HepG2 (cell line): ENCODE measurements around the gene UVSSA. TPM values are rescaled to one million over a fixed set of nuclear protein-coding genes. Genes with fewer than 3 reads are reported as not detected.

Experiments used
- ATAC-seq: fragments of 200-7000 bp; cut with Tn5 transposase; 3 replicates; pipeline ENCODE4 v1.9.1; 2020; ENCODE audit warnings: mild to moderate bottlenecking, moderate library complexity
- BruUV-seq: library from RNA; stranded (reverse); fragments of 400-500 nt; replicated peaks from 2 replicates; lab custom pipeline; 2021; lab: Mats Ljungman, UMichigan
- CTCF ChIA-PET: fragments of 300-600 bp; formaldehyde crosslinking; extraction: SDS; loops from one replicate; lab custom pipeline; 2021; ENCODE audit warnings: low total read pairs, inconsistent platforms, low intra/inter-chr PET ratio; lab: Yijun Ruan, JAX
- POLR2A ChIA-PET: fragments of 350-600 bp; sonication (Branson Sonifier 250); formaldehyde crosslinking; loops from one replicate; lab custom pipeline; 2020; ENCODE audit warnings: antibody characterized with exemption, inconsistent platforms; lab: Yijun Ruan, JAX
- DNase-seq: peaks from one replicate; pipeline ENCODE4 v3.0.0-alpha.2; 2015; ENCODE audit warnings: low spot score
- FAIRE-seq: peaks from 3 replicates; lab custom pipeline; 2011; peaks lifted over from hg19 to GRCh38; lab: Jason Lieb, UNC
- H2AFZ ChIP-seq: one replicate; pipeline ENCODE4 v1.6.1; 2011; ENCODE audit warnings: low read length, inconsistent platforms
- H3K27ac ChIP-seq: fragments of 300-600 bp; 3 replicates; pipeline ENCODE4 v1.8.0; 2011; ENCODE audit warnings: mixed run types, mild to moderate bottlenecking, mixed read lengths, low read length, inconsistent platforms; ENCODE audit not compliant: insufficient read depth; ENCODE audit errors: extremely low read length
- H3K27me3 ChIP-seq, 2 experiments: fragments of 200-600 bp in 1 of 2; 2 replicates in 1 of 2; 3 replicates in 1 of 2; pipeline versions ENCODE4 v1.6.0 to v1.8.0; 2011; ENCODE audit warnings: low read length in 2 of 2, mild to moderate bottlenecking in 2 of 2, moderate library complexity in 2 of 2, inconsistent platforms in 1 of 2; ENCODE audit not compliant: insufficient read depth in 2 of 2, control insufficient read depth in 1 of 2
- H3K36me3 ChIP-seq, 2 experiments: fragments of 200-600 bp in 1 of 2; replicated peaks in 1 of 2; 2 replicates in 1 of 2; 3 replicates in 1 of 2; pipeline versions ENCODE4 v1.5.1 to v1.8.0; 2011; ENCODE audit warnings: low read length in 2 of 2, inconsistent platforms in 1 of 2; ENCODE audit not compliant: insufficient read depth in 2 of 2, control insufficient read depth in 1 of 2
- H3K4me1 ChIP-seq: 2 replicates; pipeline ENCODE4 v1.5.1; 2012; ENCODE audit warnings: low read length, inconsistent platforms; ENCODE audit not compliant: insufficient read depth
- H3K4me2 ChIP-seq: 2 replicates; pipeline ENCODE4 v1.6.0; 2011; ENCODE audit warnings: low read depth, low read length, inconsistent platforms
- H3K4me3 ChIP-seq, 3 experiments: fragments of 200-600 bp in 1 of 3; sonication (generic), shearing (Covaris generic) in 1 of 3; replicated peaks in 1 of 3; 2 replicates each; pipeline ENCODE4 v1.5.1; 2011 to 2016; ENCODE audit warnings: low read length in 3 of 3, inconsistent platforms in 2 of 3, low read depth in 2 of 3, mild to moderate bottlenecking in 2 of 3, control low read depth in 1 of 3, mixed read lengths in 1 of 3; ENCODE audit not compliant: insufficient read depth in 1 of 3
- H3K79me2 ChIP-seq: one replicate; pipeline ENCODE4 v1.6.1; 2011; ENCODE audit warnings: low read length, inconsistent platforms; ENCODE audit not compliant: insufficient read depth
- H3K9ac ChIP-seq: 2 replicates; pipeline ENCODE4 v1.6.0; 2011; ENCODE audit warnings: mild to moderate bottlenecking, low read depth, low read length, inconsistent platforms; ENCODE audit not compliant: insufficient read depth
- H3K9me3 ChIP-seq: 2 replicates; pipeline ENCODE4 v1.5.1; 2012; ENCODE audit warnings: mild to moderate bottlenecking, low read length
- H4K20me1 ChIP-seq: 2 replicates; pipeline ENCODE4 v1.6.0; 2011; ENCODE audit warnings: inconsistent platforms, mild to moderate bottlenecking, low read length, moderate library complexity; ENCODE audit not compliant: insufficient read depth
- HES4 ChIP-seq: sonication (generic); formaldehyde crosslinking; IDR thresholded peaks from 2 replicates; pipeline ENCODE4 v1.9.0; 2021; ENCODE audit warnings: mild to moderate bottlenecking, missing genetic modification reagents, borderline replicate concordance
- KAT8 ChIP-seq: IDR thresholded peaks from 2 replicates; pipeline ENCODE4 v1.6.1; 2016; ENCODE audit warnings: missing genetic modification reagents, missing compliant biosample characterization
- ZFAT ChIP-seq: sonication (generic); formaldehyde crosslinking; conservative IDR thresholded peaks from 2 replicates; pipeline ENCODE4 v1.8.1; 2023; ENCODE audit warnings: missing genetic modification reagents, inconsistent platforms
- ZNF446 ChIP-seq: sonication (generic); formaldehyde crosslinking; IDR thresholded peaks from 2 replicates; pipeline ENCODE4 v1.5.0; 2020; ENCODE audit warnings: mild to moderate bottlenecking, missing genetic modification reagents
- ZNF496 ChIP-seq: sonication (generic); formaldehyde crosslinking; IDR thresholded peaks from 2 replicates; pipeline ENCODE4 v1.8.1; 2023; ENCODE audit warnings: mild to moderate bottlenecking, moderate library complexity, missing genetic modification reagents; ENCODE audit not compliant: insufficient replicate concordance
- ZNF549 ChIP-seq: sonication (generic); formaldehyde crosslinking; IDR thresholded peaks from 2 replicates; pipeline ENCODE4 v1.5.0; 2020; ENCODE audit warnings: missing genetic modification reagents
- ZSCAN21 ChIP-seq: sonication (generic); formaldehyde crosslinking; IDR thresholded peaks from 2 replicates; pipeline ENCODE4 v1.8.0; 2022; ENCODE audit warnings: mild to moderate bottlenecking, missing genetic modification reagents, moderate library complexity, borderline replicate concordance
- ZSCAN9 ChIP-seq: IDR thresholded peaks from 2 replicates; pipeline ENCODE4 v1.6.1; 2016; ENCODE audit warnings: borderline replicate concordance
- WGBS: methylation state at CpG from one replicate; pipeline ENCODE4 v1.1.6; 2017; ENCODE audit warnings: low lambda C conversion rate; 5-methylcytosine and 5-hydroxymethylcytosine counted together
- in situ Hi-C: cut with HindIII; loops from 2 replicates; pipeline ENCODE4 v1.10.0; 2017; ENCODE audit warnings: low pct_unique_long_range_greater_than_20kb; ENCODE audit not compliant: extremely low pct_ligation_motif_present
- intact Hi-C: fragments of 100-400 bp; cut with micrococcal nuclease; formaldehyde crosslinking; loops from one replicate; pipeline ENCODE4 v1.10.0; 2022; ENCODE audit not compliant: unreplicated experiment
- polyA plus RNA-seq, 8 experiments: library from polyadenylated mRNA; depleted of rRNA in 3 of 8; stranded (reverse) in 7 of 8; unstranded in 1 of 8; fragments of >200 nt; fragmentation: Illumina TruSeq in 4 of 8; extraction: Trizol in 4 of 8; gene quantifications; 2 replicates each; pipeline versions ENCODE4 v1.2.1 to v1.2.3, GENCODE V29; 2011 to 2016; ENCODE audit warnings: low read depth in 4 of 8, missing spikeins in 1 of 8, mixed read lengths in 1 of 8; ENCODE audit not compliant: insufficient read depth in 1 of 8
- total RNA-seq, 5 experiments: library from RNA; depleted of rRNA; stranded (reverse); fragments of >200 nt; fragmentation: Illumina TruSeq; extraction: Trizol; gene quantifications; 2 replicates each; pipeline ENCODE4 v1.2.3, GENCODE V29; 2016; ENCODE audit warnings: low read depth in 1 of 5
- TF ChIP-seq, protein P1 (sequence below): sonication (generic); formaldehyde crosslinking; IDR thresholded peaks from 2 replicates; pipeline ENCODE4 v1.4.0; 2020; ENCODE audit warnings: missing genetic modification reagents, borderline replicate concordance
- TF ChIP-seq, protein P2 (sequence below): fragments of 450-650 bp; IDR thresholded peaks from 2 replicates; pipeline ENCODE4 v1.6.1; 2016
- TF ChIP-seq, protein P3 (sequence below): sonication (generic); formaldehyde crosslinking; IDR thresholded peaks from 2 replicates; pipeline ENCODE4 v1.4.0; 2020; ENCODE audit warnings: missing genetic modification reagents
- TF ChIP-seq, protein P4 (sequence below): sonication (generic); formaldehyde crosslinking; IDR thresholded peaks from 2 replicates; pipeline ENCODE4 v1.4.0; 2020; ENCODE audit warnings: missing genetic modification reagents

The UVSSA gene
- total and polyA plus RNA-seq, 2 of the 13 experiments (the other 11 are each of a cell fraction or from before 2014, with no cell fraction given): 4.6 to 8.4 TPM

DNA sequence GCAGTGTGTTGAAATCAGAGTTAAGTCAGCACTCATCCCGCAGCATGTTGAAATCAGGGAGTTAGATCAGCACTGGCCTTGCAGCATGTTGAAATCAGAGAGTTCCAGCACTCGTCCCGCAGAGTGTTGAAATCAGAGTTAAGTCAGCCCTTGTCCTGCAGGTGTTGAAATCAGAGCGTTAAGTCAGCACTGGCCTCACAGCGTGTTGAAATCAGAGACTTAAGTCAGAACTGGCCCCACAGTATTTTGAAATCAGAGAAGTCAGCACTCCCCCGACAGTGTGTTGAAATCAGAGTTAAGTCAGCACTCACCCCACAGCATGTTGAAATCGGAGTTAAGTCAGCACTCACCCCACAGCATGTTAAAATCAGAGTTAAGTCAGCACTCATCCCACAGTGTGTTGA, 10.9 kb upstream of the UVSSA start:
- Histone ChIP-seq H3K9me3 (no peaks in the 10 kb centered on the region), H3K4me2 (no peak overlapping the region), H3K9ac (no peak overlapping the region), H3K27me3 (no peaks in the 10 kb centered on the region), H3K36me3 (peaks cover 27 to 79% of the 10 kb centered on the region in 2 experiments), H3K4me1 (no peaks in the 10 kb centered on the region), H3K4me3 (no peak overlapping the region), H2AFZ (no peak overlapping the region), H3K79me2 (no peaks in the 10 kb centered on the region), H3K27ac (no peak overlapping the region), H4K20me1 (0 out of 2 replicates have a peak, but pooled peaks cover 4% of the 10 kb centered on the region)
- BruUV-seq: no TSS peak
- DNase-seq (peak; percentile 66), FAIRE-seq (no peak), ATAC-seq (no peak)
- intact Hi-C loops (no loop called here), in situ Hi-C loops (no loop called here)
- POLR2A ChIA-PET: no interaction called here
- CTCF ChIA-PET: no interaction called here
- 84% methylated on average over 6 of the region's 7 CpGs for WGBS
- TF ChIP-seq, protein P1, sequence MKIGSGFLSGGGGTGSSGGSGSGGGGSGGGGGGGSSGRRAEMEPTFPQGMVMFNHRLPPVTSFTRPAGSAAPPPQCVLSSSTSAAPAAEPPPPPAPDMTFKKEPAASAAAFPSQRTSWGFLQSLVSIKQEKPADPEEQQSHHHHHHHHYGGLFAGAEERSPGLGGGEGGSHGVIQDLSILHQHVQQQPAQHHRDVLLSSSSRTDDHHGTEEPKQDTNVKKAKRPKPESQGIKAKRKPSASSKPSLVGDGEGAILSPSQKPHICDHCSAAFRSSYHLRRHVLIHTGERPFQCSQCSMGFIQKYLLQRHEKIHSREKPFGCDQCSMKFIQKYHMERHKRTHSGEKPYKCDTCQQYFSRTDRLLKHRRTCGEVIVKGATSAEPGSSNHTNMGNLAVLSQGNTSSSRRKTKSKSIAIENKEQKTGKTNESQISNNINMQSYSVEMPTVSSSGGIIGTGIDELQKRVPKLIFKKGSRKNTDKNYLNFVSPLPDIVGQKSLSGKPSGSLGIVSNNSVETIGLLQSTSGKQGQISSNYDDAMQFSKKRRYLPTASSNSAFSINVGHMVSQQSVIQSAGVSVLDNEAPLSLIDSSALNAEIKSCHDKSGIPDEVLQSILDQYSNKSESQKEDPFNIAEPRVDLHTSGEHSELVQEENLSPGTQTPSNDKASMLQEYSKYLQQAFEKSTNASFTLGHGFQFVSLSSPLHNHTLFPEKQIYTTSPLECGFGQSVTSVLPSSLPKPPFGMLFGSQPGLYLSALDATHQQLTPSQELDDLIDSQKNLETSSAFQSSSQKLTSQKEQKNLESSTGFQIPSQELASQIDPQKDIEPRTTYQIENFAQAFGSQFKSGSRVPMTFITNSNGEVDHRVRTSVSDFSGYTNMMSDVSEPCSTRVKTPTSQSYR (CRISPR knock-in tag): 0 out of 2 replicates have a peak, but pooled peaks have one; percentile 15
- no peak for TF ChIP-seq ZFAT (CRISPR knock-in tag)
- TF ChIP-seq, protein P2, sequence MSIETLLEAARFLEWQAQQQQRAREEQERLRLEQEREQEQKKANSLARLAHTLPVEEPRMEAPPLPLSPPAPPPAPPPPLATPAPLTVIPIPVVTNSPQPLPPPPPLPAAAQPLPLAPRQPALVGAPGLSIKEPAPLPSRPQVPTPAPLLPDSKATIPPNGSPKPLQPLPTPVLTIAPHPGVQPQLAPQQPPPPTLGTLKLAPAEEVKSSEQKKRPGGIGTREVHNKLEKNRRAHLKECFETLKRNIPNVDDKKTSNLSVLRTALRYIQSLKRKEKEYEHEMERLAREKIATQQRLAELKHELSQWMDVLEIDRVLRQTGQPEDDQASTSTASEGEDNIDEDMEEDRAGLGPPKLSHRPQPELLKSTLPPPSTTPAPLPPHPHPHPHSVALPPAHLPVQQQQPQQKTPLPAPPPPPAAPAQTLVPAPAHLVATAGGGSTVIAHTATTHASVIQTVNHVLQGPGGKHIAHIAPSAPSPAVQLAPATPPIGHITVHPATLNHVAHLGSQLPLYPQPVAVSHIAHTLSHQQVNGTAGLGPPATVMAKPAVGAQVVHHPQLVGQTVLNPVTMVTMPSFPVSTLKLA: no peak
- no peak for TF ChIP-seq HES4
- TF ChIP-seq ZSCAN9 (CRISPR knock-in tag): 0 out of 2 replicates have a peak, but pooled peaks have one; percentile 11
- peak; percentile 100 for TF ChIP-seq ZSCAN21 (CRISPR knock-in tag)
- TF ChIP-seq ZNF446 (CRISPR knock-in tag): peak; percentile 99
- TF ChIP-seq KAT8: no peak
- TF ChIP-seq ZNF549 (CRISPR knock-in tag): no peak
- TF ChIP-seq, protein P3, sequence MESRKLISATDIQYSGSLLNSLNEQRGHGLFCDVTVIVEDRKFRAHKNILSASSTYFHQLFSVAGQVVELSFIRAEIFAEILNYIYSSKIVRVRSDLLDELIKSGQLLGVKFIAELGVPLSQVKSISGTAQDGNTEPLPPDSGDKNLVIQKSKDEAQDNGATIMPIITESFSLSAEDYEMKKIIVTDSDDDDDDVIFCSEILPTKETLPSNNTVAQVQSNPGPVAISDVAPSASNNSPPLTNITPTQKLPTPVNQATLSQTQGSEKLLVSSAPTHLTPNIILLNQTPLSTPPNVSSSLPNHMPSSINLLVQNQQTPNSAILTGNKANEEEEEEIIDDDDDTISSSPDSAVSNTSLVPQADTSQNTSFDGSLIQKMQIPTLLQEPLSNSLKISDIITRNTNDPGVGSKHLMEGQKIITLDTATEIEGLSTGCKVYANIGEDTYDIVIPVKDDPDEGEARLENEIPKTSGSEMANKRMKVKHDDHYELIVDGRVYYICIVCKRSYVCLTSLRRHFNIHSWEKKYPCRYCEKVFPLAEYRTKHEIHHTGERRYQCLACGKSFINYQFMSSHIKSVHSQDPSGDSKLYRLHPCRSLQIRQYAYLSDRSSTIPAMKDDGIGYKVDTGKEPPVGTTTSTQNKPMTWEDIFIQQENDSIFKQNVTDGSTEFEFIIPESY (CRISPR knock-in tag): peak; percentile 94
- no peak for TF ChIP-seq ZNF496 (CRISPR knock-in tag)
- TF ChIP-seq, protein P4, sequence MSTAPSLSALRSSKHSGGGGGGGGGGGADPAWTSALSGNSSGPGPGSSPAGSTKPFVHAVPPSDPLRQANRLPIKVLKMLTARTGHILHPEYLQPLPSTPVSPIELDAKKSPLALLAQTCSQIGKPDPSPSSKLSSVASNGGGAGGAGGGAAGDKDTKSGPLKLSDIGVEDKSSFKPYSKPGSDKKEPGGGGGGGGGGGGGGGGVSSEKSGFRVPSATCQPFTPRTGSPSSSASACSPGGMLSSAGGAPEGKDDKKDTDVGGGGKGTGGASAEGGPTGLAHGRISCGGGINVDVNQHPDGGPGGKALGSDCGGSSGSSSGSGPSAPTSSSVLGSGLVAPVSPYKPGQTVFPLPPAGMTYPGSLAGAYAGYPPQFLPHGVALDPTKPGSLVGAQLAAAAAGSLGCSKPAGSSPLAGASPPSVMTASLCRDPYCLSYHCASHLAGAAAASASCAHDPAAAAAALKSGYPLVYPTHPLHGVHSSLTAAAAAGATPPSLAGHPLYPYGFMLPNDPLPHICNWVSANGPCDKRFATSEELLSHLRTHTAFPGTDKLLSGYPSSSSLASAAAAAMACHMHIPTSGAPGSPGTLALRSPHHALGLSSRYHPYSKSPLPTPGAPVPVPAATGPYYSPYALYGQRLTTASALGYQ: no peak
